Omental fat pad (tissue), 4 donors: Measurements from ENCODE around the gene B4GALT1. TPM values are rescaled to one million over a fixed set of nuclear protein-coding genes. Genes with fewer than 3 reads are reported as not detected.
A peak's percentile ranks its signal among the peaks of the same experiment; 100 is the strongest.
"Not testable (repeated sequence)": the region's sequence is repeated elsewhere in the genome, so short reads cannot be mapped to it uniquely, and the experiment has no call there.

ENCODE experiments used
- ATAC-seq: fragments of 150-250 bp; one replicate; pipeline ENCODE4 v1.9.1; 2016; ENCODE audit warnings: mild to moderate bottlenecking, moderate library complexity; ENCODE audit not compliant: low FRiP score
- DNase-seq: peaks from one replicate; pipeline ENCODE4 v3.0.0-alpha.2; 2019; ENCODE audit warnings: low spot score
- total RNA-seq, 4 donors: library from RNA; depleted of rRNA; stranded (reverse); fragments of >200 nt; gene quantifications; one replicate each; pipeline ENCODE4 v1.1.0, GENCODE V29; 2016
- TF ChIP-seq, protein P1 (sequence below), 3 donors: fragments of 450-650 bp; IDR thresholded peaks; one replicate each; pipeline ENCODE4 v1.5.1; 2016 to 2017; ENCODE audit warnings: antibody characterized with exemption in 3 of 3, mild to moderate bottlenecking in 3 of 3, moderate library complexity in 2 of 3

B4GALT1 gene
- total RNA-seq, 4 donors from 2014 or later, result 52.5 to 113 (median 72.1) TPM

DNA sequence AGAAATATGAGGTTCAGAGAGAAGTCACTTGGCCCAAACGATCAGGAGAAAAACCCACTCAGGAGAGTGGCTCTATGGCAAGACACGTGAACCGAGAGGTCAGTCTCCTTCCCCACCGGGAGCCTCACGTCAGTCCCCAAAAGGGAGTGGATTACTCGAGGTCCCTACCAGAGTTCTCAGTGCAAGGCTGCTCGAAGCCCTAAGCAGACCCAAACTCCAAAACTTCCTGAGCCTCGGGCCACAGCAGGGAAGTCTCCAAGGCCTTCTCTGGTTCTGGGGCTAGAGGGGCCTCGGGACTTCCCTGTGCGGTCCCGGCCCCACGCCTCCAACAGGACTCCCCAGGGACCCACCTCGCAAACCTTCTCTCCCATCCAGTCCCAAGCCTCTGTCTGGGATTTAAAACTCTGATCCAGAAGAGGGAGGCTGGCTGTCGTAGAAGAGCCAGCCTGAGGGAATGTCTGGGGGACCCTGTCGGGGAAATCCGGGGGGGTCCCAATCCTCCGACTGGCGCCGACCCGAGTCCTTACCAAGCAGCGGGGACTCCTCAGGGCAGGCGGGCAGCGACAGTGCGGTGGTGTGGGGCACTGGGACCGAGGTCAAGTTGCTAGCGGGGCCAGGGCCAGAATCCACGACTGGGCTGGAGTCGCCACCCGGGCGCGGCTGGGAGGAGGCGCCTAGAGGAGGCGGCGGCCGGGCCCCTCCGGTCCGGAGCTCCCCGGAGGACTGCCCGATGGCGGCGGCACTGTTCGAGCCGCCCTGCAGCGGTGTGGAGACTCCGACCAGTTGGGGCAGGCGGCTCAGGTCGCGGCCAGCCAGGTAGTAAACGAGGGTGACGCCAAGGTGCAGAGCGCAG, 679 bp downstream of the B4GALT1 start:
- TF ChIP-seq, protein P1, sequence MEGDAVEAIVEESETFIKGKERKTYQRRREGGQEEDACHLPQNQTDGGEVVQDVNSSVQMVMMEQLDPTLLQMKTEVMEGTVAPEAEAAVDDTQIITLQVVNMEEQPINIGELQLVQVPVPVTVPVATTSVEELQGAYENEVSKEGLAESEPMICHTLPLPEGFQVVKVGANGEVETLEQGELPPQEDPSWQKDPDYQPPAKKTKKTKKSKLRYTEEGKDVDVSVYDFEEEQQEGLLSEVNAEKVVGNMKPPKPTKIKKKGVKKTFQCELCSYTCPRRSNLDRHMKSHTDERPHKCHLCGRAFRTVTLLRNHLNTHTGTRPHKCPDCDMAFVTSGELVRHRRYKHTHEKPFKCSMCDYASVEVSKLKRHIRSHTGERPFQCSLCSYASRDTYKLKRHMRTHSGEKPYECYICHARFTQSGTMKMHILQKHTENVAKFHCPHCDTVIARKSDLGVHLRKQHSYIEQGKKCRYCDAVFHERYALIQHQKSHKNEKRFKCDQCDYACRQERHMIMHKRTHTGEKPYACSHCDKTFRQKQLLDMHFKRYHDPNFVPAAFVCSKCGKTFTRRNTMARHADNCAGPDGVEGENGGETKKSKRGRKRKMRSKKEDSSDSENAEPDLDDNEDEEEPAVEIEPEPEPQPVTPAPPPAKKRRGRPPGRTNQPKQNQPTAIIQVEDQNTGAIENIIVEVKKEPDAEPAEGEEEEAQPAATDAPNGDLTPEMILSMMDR (IDR thresholded peaks at IDR 0.05), result no peak
- ATAC-seq (peak; percentile 14), DNase-seq (no peak)

DNA sequence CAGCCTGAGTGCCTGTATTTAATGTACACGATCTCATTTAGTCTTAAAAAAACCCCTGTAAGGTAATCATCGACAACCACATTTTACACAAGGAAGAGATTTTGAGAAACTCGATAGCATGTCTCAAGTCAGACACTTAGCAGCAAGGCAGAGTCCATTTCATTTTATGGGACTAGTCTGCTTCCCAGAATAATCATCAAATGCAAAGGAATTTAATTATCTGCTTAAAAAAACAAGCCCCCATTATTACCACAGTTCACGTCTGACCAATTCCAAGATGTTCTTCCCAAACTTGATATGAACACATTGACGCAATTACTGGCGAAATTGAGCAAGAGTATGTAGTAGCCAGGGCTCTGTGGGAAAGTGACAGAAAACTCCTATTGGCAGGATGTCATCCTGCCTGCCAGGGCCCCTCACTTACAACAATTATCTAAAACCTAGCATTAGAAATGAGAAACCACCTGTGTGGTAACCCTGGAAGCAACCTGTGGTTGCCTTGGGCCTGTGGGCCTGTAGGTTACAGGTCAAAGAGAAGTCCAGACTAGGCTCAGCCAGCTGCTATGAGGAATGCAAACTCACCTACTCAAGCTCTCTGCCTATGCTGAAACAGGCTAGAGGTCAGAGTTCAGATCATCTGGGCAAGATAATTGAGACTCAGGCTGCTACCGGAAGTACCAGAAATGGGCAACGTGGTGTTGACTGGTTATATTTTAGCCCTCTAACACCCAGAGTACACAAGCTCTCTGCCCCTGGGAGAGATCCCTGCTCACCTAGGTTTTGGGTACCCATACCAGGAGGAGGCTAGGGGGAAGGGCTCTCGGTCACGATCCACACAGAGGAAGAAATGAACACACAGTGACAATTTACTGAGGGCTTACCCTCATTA, 1.6 kb downstream of the B4GALT1 start:
- ATAC-seq, result peak; percentile 13
- TF ChIP-seq, protein P1 (IDR thresholded peaks at IDR 0.05), result no peak
- DNase-seq, result no peak

DNA sequence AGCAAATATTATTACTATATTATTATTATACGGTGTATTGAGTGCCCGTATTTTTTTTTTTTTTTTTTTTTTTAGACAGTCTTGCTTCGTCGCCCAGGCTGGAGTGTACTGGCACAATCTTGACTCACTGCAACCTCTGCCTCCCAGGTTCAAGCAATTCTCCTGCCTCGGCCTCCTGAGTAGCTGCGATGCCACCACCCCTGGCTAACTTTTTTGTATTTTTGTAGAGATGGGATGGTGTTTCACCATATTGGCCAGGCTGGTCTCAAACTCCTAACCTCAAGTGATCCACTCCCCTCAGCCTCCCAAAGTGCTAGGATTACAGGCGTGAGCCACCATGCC, 2.2 kb downstream of the B4GALT1 start:
- not testable (repeated sequence) for ATAC-seq, DNase-seq

DNA sequence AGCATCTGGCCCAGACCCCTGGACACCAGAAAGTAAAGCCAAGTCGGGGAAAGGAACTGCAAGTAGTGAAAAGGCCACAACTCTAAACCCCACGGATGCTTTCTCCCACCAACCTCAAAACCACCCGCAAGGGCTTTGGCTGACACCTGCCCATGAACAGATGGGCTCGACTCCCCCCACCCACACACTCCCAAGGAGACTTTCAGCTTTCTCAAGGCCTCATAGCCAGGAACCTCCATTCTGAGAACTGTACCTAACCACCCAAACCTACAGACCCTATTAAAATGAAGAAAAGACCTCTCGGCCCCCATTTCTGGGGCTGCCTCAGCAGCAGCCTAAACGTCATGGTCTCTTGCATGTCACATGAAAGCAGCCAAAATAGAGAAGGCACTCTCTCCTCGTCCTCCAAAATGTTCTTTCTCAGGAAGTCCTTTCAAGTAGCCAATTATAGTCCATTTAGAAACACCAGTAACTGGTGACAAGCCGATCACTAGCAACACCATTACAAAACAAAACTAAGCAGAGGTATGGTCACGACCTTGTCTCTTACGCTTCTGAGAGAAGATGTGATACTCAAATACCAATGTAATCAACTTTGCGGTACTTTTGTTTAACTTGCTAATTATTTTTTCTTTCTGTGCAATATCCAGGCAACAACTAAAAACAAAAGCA, 2.9 kb downstream of the B4GALT1 start:
- TF ChIP-seq, protein P1 (IDR thresholded peaks at IDR 0.05), result no peak
- no peak for ATAC-seq
- DNase-seq, result no peak

DNA sequence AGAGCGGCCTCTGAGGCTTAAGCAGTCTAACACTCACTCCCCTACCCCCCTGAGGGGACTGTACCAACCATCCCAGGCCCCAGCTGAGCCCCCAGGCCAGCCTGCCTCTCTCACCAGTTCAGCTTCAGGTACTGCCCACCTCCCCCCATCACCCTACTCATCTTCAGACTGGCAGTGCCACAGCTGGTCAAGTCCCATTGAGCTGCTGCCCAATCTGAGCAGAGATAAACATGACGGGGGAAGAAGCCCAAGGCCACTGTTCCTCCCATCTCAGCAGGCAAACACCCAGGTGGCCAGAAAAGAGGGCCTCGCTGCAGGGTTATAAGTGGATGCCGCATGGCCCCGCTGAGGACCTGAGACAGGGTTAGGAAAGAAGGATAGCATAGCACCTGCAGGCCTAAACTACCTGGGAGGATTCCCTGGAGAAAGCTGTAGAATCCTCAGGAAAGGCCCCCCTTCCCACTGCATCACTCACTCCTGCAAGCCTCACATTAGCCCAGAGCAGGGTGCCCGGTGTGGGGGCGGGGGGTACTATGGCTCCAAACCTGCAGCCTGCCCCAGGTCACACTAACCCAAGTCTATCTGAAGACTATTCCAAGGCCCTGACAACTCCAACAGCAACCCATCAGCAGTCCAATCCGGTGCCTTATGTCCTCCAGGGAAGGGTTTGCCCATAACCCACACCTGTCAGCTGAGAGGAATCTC, 3.6 kb downstream of the B4GALT1 start:
- ATAC-seq, result no peak
- TF ChIP-seq, protein P1 (IDR thresholded peaks at IDR 0.05), result no peak
- no peak for DNase-seq

DNA sequence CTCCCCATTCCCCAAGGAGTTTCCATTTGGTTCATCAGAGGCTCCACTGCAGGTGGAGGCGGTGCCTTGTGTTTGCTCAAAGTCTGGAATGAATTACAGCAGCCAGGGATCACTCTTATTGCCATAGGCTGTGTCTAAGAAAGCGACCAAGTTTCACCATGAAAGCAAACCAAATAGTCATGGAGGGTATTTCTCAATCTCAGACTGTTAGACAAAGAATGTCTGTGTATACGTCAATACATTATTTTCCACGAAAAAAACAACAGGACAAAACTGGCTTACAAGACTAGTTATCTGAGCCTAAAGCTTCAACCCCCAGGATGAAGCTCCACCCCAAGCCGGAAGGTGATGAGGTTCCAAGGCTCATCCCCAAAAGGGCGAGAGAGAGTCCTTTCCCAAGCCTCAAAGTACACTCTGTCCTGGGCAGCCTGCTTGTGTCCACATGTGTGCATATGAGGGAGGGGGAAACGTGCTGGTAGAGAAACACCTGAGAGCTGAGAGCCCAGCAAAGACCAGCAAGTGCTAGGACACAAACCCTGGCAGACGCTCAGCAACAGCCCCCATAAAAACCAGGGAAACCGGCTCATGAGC, 4.3 kb downstream of the B4GALT1 start:
- TF ChIP-seq, protein P1 (IDR thresholded peaks at IDR 0.05), result no peak
- ATAC-seq (no peak), DNase-seq (no peak)
